IgD-negative memory B cell (primary cell): ENCODE measurements around the gene DLX4. TPM values are rescaled to one million over a fixed set of nuclear protein-coding genes. Genes with fewer than 3 reads are reported as not detected.

Experiments
- H3K27ac Mint-ChIP-seq, 3 donors: one replicate each; pipeline ENCODE4 v1.8.0; 2020 to 2022; ENCODE audit warnings: mild to moderate bottlenecking in 3 of 3, mixed read lengths in 3 of 3, moderate library complexity in 1 of 3
- H3K27me3 Mint-ChIP-seq: one replicate; pipeline ENCODE4 v1.8.0; 2021; ENCODE audit warnings: mixed read lengths
- H3K36me3 Mint-ChIP-seq: one replicate; pipeline ENCODE4 v1.8.0; 2020; ENCODE audit warnings: mild to moderate bottlenecking, mixed read lengths
- H3K4me1 Mint-ChIP-seq, 3 donors: one replicate each; pipeline ENCODE4 v1.8.0; 2020 to 2022; ENCODE audit warnings: mixed read lengths in 3 of 3, mild to moderate bottlenecking in 1 of 3
- H3K4me3 Mint-ChIP-seq, 4 donors: one replicate each; pipeline ENCODE4 v1.8.0; 2020 to 2022; ENCODE audit warnings: mild to moderate bottlenecking in 4 of 4, mixed read lengths in 4 of 4, moderate library complexity in 3 of 4
- H3K9me3 Mint-ChIP-seq, 3 donors: one replicate each; pipeline ENCODE4 v1.8.0; 2020 to 2021; ENCODE audit warnings: mixed read lengths in 3 of 3, mild to moderate bottlenecking in 1 of 3
- polyA plus RNA-seq: library from polyadenylated mRNA; unstranded; fragments of 300-500 nt; fragmentation: Illumina TruSeq; gene quantifications from one replicate; pipeline ENCODE4 v1.2.3, GENCODE V29; 2021

The DLX4 gene
- polyA plus RNA-seq, 1 donor from 2014 or later, result not detected

GRCh38 chr17:49984283-49984682 is 15.3 kb downstream of the DLX4 start:
- H3K9me3 Mint-ChIP-seq, result no peaks in the 10 kb centered on the region

GRCh38 chr17:49984776-49985175 is 15.8 kb downstream of the DLX4 start:
- Mint-ChIP-seq H3K27me3 (peaks cover 60% of the 10 kb centered on the region), H3K27ac (peak overlapping the region in 1 of 3 donors; percentile 48), H3K4me3 (no peak overlapping the region), H3K9me3 (no peaks in the 10 kb centered on the region), H3K36me3 (no peaks in the 10 kb centered on the region), H3K4me1 (peaks cover 0 to 1% (median 0%) of the 10 kb centered on the region in 3 donors)

More at GRCh38 chr17:49984283-49984682, 15.3 kb downstream of the DLX4 start:
- Mint-ChIP-seq H3K36me3 (no peaks in the 10 kb centered on the region), H3K27me3 (peaks cover 60% of the 10 kb centered on the region), H3K4me3 (no peak overlapping the region), H3K27ac (no peak overlapping the region), H3K4me1 (peaks cover 0 to 2% (median 0%) of the 10 kb centered on the region in 3 donors)

- Mint-ChIP-seq H3K36me3 (no peaks in the 10 kb centered on the region), H3K27me3 (peaks cover 61% of the 10 kb centered on the region), H3K4me3 (no peak overlapping the region), H3K4me1 (peaks cover 0 to 4% (median 1%) of the 10 kb centered on the region in 3 donors), H3K9me3 (no peaks in the 10 kb centered on the region), H3K27ac (peak overlapping the region in 1 of 3 donors; percentile 48)
Measured at GRCh38 chr17:49985310-49985990, 16.5 kb downstream of the DLX4 start.

- Mint-ChIP-seq H3K36me3 (no peaks in the 10 kb centered on the region), H3K9me3 (no peaks in the 10 kb centered on the region), H3K27me3 (peaks cover 58% of the 10 kb centered on the region), H3K27ac (no peak overlapping the region), H3K4me3 (no peak overlapping the region), H3K4me1 (peaks cover 0 to 4% (median 1%) of the 10 kb centered on the region in 3 donors)
Measured at GRCh38 chr17:49986396-49987289, 17.7 kb downstream of the DLX4 start.

GRCh38 chr17:49987290-49987585 is 18.2 kb downstream of the DLX4 start:
- H3K4me3 Mint-ChIP-seq, result no peak overlapping the region
- H3K27ac Mint-ChIP-seq, result no peak overlapping the region
- peaks cover 0 to 4% (median 1%) of the 10 kb centered on the region in 3 donors for H3K4me1 Mint-ChIP-seq
- peaks cover 56% of the 10 kb centered on the region for H3K27me3 Mint-ChIP-seq
- H3K9me3 Mint-ChIP-seq, result no peaks in the 10 kb centered on the region
- no peaks in the 10 kb centered on the region for H3K36me3 Mint-ChIP-seq

GRCh38 chr17:49987681-49988441 is 18.9 kb downstream of the DLX4 start:
- peaks cover 59% of the 10 kb centered on the region for H3K27me3 Mint-ChIP-seq
- H3K27ac Mint-ChIP-seq, result peak overlapping the region in 1 of 3 donors; percentile 73
- H3K36me3 Mint-ChIP-seq, result no peaks in the 10 kb centered on the region
- peaks cover 2 to 4% (median 2%) of the 10 kb centered on the region in 3 donors for H3K4me1 Mint-ChIP-seq
- no peaks in the 10 kb centered on the region for H3K9me3 Mint-ChIP-seq
- H3K4me3 Mint-ChIP-seq, result no peak overlapping the region

- H3K36me3 Mint-ChIP-seq, result no peaks in the 10 kb centered on the region
- H3K4me3 Mint-ChIP-seq, result no peak overlapping the region
- peaks cover 9 to 11% (median 9%) of the 10 kb centered on the region in 3 donors for H3K4me1 Mint-ChIP-seq
- H3K27me3 Mint-ChIP-seq, result peaks cover 64% of the 10 kb centered on the region
- H3K27ac Mint-ChIP-seq, result no peak overlapping the region
- H3K9me3 Mint-ChIP-seq, result no peaks in the 10 kb centered on the region
Measured at GRCh38 chr17:49989518-49989880, 20.5 kb downstream of the DLX4 start.

GRCh38 chr17:49990331-49990730 is 21.3 kb downstream of the DLX4 start:
- no peaks in the 10 kb centered on the region for H3K9me3 Mint-ChIP-seq
- H3K4me1 Mint-ChIP-seq, result peaks cover 9 to 20% (median 13%) of the 10 kb centered on the region in 3 donors
- no peaks in the 10 kb centered on the region for H3K36me3 Mint-ChIP-seq

GRCh38 chr17:49990921-49991320 is 21.9 kb downstream of the DLX4 start:
- Mint-ChIP-seq H3K4me3 (peak overlapping the region in 1 of 4 donors; percentile 38), H3K9me3 (no peaks in the 10 kb centered on the region), H3K36me3 (no peaks in the 10 kb centered on the region), H3K27ac (no peak overlapping the region), H3K4me1 (peaks cover 9 to 23% (median 15%) of the 10 kb centered on the region in 3 donors), H3K27me3 (peaks cover 72% of the 10 kb centered on the region)

More at GRCh38 chr17:49990331-49990730, 21.3 kb downstream of the DLX4 start:
- peaks cover 68% of the 10 kb centered on the region for H3K27me3 Mint-ChIP-seq
- H3K4me3 Mint-ChIP-seq, result no peak overlapping the region
- H3K27ac Mint-ChIP-seq, result no peak overlapping the region

- H3K9me3 Mint-ChIP-seq, result no peaks in the 10 kb centered on the region
- H3K27me3 Mint-ChIP-seq, result peaks cover 76% of the 10 kb centered on the region
- no peak overlapping the region for H3K4me3 Mint-ChIP-seq
- H3K36me3 Mint-ChIP-seq, result no peaks in the 10 kb centered on the region
- H3K4me1 Mint-ChIP-seq, result peaks cover 9 to 23% (median 16%) of the 10 kb centered on the region in 3 donors
- H3K27ac Mint-ChIP-seq, result no peak overlapping the region
Measured at GRCh38 chr17:49991409-49991808, 22.4 kb downstream of the DLX4 start.

- no peaks in the 10 kb centered on the region for H3K9me3 Mint-ChIP-seq
- no peaks in the 10 kb centered on the region for H3K36me3 Mint-ChIP-seq
- H3K4me3 Mint-ChIP-seq, result peak overlapping the region in 3 of 4 donors; percentile 58 to 81 (median 65)
- H3K4me1 Mint-ChIP-seq, result peaks cover 9 to 23% (median 18%) of the 10 kb centered on the region in 3 donors
- H3K27me3 Mint-ChIP-seq, result peaks cover 72% of the 10 kb centered on the region
- H3K27ac Mint-ChIP-seq, result no peak overlapping the region
Measured at GRCh38 chr17:49992191-49992932, 23.4 kb downstream of the DLX4 start.

GRCh38 chr17:49992933-49993422 is 24.0 kb downstream of the DLX4 start:
- Mint-ChIP-seq H3K27me3 (peaks cover 69% of the 10 kb centered on the region), H3K36me3 (no peaks in the 10 kb centered on the region), H3K27ac (no peak overlapping the region), H3K4me3 (peak overlapping the region; percentile 58 to 80 (median 71)), H3K9me3 (no peaks in the 10 kb centered on the region), H3K4me1 (peaks cover 9 to 23% (median 18%) of the 10 kb centered on the region in 3 donors)

- H3K4me3 Mint-ChIP-seq, result peak overlapping the region; percentile 71 to 89 (median 80)
- peaks cover 9 to 23% (median 21%) of the 10 kb centered on the region in 3 donors for H3K4me1 Mint-ChIP-seq
- H3K9me3 Mint-ChIP-seq, result no peaks in the 10 kb centered on the region
- peak overlapping the region in 1 of 3 donors; percentile 40 for H3K27ac Mint-ChIP-seq
- H3K27me3 Mint-ChIP-seq, result peaks cover 63% of the 10 kb centered on the region
- H3K36me3 Mint-ChIP-seq, result no peaks in the 10 kb centered on the region
Measured at GRCh38 chr17:49993423-49994060, 24.6 kb downstream of the DLX4 start.
